Loucy (cell line): ENCODE data around the gene WFDC12.

Experiments used
- H2AFZ ChIP-seq: fragments of 200-600 bp; sonication (generic); 2 replicates; pipeline ENCODE4 v1.6.0; 2016; ENCODE audit warnings: antibody characterized with exemption, mild to moderate bottlenecking, low read length, moderate library complexity
- H3F3A ChIP-seq: fragments of 200-600 bp; 2 replicates; pipeline ENCODE4 v1.6.0; 2016; ENCODE audit warnings: antibody characterized with exemption, low read depth, mild to moderate bottlenecking
- H3K27me3 ChIP-seq: fragments of 200-600 bp; sonication (generic); 2 replicates; pipeline ENCODE4 v1.6.1; 2014; ENCODE audit warnings: low read length, mild to moderate bottlenecking; ENCODE audit not compliant: insufficient read depth, poor library complexity, severe bottlenecking
- H3K36me3 ChIP-seq: fragments of 200-600 bp; sonication (generic); 2 replicates; pipeline ENCODE4 v1.6.1; 2016; ENCODE audit warnings: low read length; ENCODE audit not compliant: insufficient read depth
- H3K4me1 ChIP-seq: fragments of 200-600 bp; sonication (generic); 2 replicates; pipeline ENCODE4 v1.5.1; 2014; ENCODE audit warnings: low read length, mild to moderate bottlenecking; ENCODE audit not compliant: insufficient read depth, poor library complexity, severe bottlenecking
- H3K4me2 ChIP-seq: fragments of 200-600 bp; sonication (generic); 2 replicates; pipeline ENCODE4 v1.6.0; 2014; ENCODE audit warnings: antibody characterized with exemption, low read length, low read depth, mild to moderate bottlenecking; ENCODE audit not compliant: poor library complexity, severe bottlenecking
- H3K4me3 ChIP-seq: fragments of 200-600 bp; sonication (generic); 2 replicates; pipeline ENCODE4 v1.5.1; 2014; ENCODE audit warnings: low read length, mild to moderate bottlenecking, mixed read lengths; ENCODE audit not compliant: poor library complexity, severe bottlenecking
- H3K79me2 ChIP-seq: fragments of 200-600 bp; sonication (generic); 2 replicates; pipeline ENCODE4 v1.6.1; 2014; ENCODE audit warnings: low read length; ENCODE audit not compliant: insufficient read depth
- H3K9ac ChIP-seq: fragments of 200-600 bp; sonication (generic); 2 replicates; pipeline ENCODE4 v1.6.0; 2014; ENCODE audit warnings: mild to moderate bottlenecking, low read depth, low read length, moderate library complexity; ENCODE audit not compliant: poor library complexity, severe bottlenecking
- H3K9me2 ChIP-seq: fragments of 200-600 bp; sonication (generic); replicated peaks from 2 replicates; pipeline ENCODE4 v1.6.1; 2016; ENCODE audit warnings: low read depth, low read length, mixed read lengths
- H3K9me3 ChIP-seq: fragments of 200-600 bp; sonication (generic); 2 replicates; pipeline ENCODE4 v1.6.1; 2014; ENCODE audit warnings: mild to moderate bottlenecking, antibody characterized with exemption, low read length, low read depth; ENCODE audit not compliant: insufficient read depth
- H4K20me1 ChIP-seq: fragments of 200-600 bp; sonication (generic); 2 replicates; pipeline ENCODE4 v1.6.0; 2014; ENCODE audit warnings: antibody characterized with exemption, low read length, mild to moderate bottlenecking; ENCODE audit not compliant: insufficient read depth, poor library complexity, severe bottlenecking
- CTCF ChIP-seq: fragments of 200-600 bp; sonication (generic); conservative IDR thresholded peaks from 2 replicates; pipeline ENCODE4 v1.5.1; 2014; ENCODE audit warnings: mild to moderate bottlenecking, antibody characterized with exemption, low read length
- EZH2phosphoT487 ChIP-seq: fragments of 200-600 bp; IDR thresholded peaks from 2 replicates; pipeline ENCODE4 v1.6.1; 2018; ENCODE audit warnings: antibody characterized with exemption, mild to moderate bottlenecking, moderate library complexity, borderline replicate concordance

Gene WFDC12

DNA sequence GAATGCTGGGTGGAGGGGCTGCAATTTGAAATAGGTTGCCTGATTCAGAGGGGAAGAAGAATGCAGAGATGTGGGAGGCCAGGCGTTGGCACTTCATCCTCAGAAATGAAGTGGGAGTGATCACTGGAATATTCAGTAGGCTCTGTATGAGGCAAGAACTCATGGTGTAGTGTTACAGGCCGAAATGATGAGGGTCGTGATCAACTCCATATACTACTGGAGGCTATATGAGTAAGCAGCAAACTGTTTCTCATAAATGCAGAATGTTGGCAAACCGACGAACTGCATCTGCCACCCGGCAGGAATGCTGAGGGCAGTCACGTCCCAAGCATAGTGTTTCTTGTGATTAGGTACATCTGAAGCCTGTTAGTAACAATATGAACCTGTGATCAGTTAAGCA lies 36.0 kb downstream of the WFDC12 start:
- H3K36me3 ChIP-seq, result no peaks in the 10 kb centered on the region
- H3K79me2 ChIP-seq, result no peaks in the 10 kb centered on the region
- H3K9ac ChIP-seq, result no peak overlapping the region
- TF ChIP-seq CTCF, result no peak
- TF ChIP-seq EZH2phosphoT487, result no peak
- H2AFZ ChIP-seq, result no peak overlapping the region
- H4K20me1 ChIP-seq, result no peaks in the 10 kb centered on the region
- no peaks in the 10 kb centered on the region for H3K9me3 ChIP-seq
- peaks cover 36% of the 10 kb centered on the region for H3K4me1 ChIP-seq
- no peaks in the 10 kb centered on the region for H3K9me2 ChIP-seq
- H3K4me2 ChIP-seq, result no peak overlapping the region
- H3K27me3 ChIP-seq, result no peaks in the 10 kb centered on the region
- H3K4me3 ChIP-seq, result no peak overlapping the region
- no peaks in the 10 kb centered on the region for H3F3A ChIP-seq

- Histone ChIP-seq H3K4me3 (no peak overlapping the region), H3F3A (no peaks in the 10 kb centered on the region), H3K9me2 (no peaks in the 10 kb centered on the region), H4K20me1 (no peaks in the 10 kb centered on the region), H3K27me3 (no peaks in the 10 kb centered on the region), H3K4me2 (no peak overlapping the region), H2AFZ (no peak overlapping the region), H3K4me1 (peaks cover 36% of the 10 kb centered on the region), H3K79me2 (no peaks in the 10 kb centered on the region), H3K9ac (no peak overlapping the region), H3K36me3 (peaks cover 2% of the 10 kb centered on the region; the same call in 1 of the 2 replicates), H3K9me3 (no peaks in the 10 kb centered on the region; the same call in 1 of the 2 replicates)
- TF ChIP-seq CTCF, result no peak
- TF ChIP-seq EZH2phosphoT487, result no peak
Measured at GRCh38 chr20:45087814-45088213, 36.5 kb downstream of the WFDC12 start.

DNA sequence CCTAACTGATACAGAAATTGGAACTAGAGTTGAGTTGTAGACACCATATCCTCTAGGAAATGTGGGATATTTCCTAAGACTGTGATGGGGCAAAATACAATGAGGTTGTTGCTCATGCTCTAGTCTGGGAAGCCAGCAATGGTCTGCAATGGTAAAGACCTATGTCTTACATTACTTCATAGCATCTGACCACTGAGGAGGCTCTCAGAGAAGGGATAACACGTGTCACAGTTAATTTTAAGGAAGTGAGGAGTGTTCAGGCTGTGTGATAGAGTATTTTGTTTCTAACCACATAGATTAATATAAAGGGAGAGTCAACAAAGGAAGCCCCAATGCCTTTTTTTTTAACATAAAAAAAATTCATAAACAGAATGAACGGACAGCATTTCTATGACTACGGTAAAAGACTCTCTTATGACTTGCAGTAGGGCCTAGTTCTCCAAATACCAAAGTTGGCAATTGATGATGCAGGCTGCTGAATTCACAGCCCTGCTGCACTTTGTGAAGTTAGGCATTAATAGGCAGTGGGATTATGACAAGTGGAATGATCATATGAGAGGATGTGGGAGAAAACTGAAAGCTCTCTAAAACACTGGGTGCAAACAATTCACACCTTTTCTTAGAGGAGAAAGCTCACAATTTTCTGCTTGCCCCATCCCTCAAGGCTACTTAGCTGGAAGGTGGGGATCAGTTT lies 37.0 kb downstream of the WFDC12 start:
- peaks cover 8% of the 10 kb centered on the region; the same call in 1 of the 2 replicates for H3K36me3 ChIP-seq
- H3K9ac ChIP-seq, result no peak overlapping the region
- no peak overlapping the region for H3K4me2 ChIP-seq
- TF ChIP-seq EZH2phosphoT487 (no peak), CTCF (no peak)
- no peaks in the 10 kb centered on the region for H3K27me3 ChIP-seq
- H3K9me3 ChIP-seq, result no peaks in the 10 kb centered on the region; the same call in 1 of the 2 replicates
- peaks cover 36% of the 10 kb centered on the region for H3K4me1 ChIP-seq
- H3K79me2 ChIP-seq, result no peaks in the 10 kb centered on the region
- no peak overlapping the region for H2AFZ ChIP-seq
- H3K9me2 ChIP-seq, result no peaks in the 10 kb centered on the region
- no peaks in the 10 kb centered on the region for H3F3A ChIP-seq
- no peak overlapping the region for H3K4me3 ChIP-seq
- H4K20me1 ChIP-seq, result no peaks in the 10 kb centered on the region
